ES-I3 (cell line): ENCODE results near the gene DOK5.
"Not testable (repeated sequence)": the region's sequence is repeated elsewhere in the genome, so short reads cannot be mapped to it uniquely, and the experiment has no call there.

Experiments
- H3K36me3 ChIP-seq: 2 replicates; pipeline ENCODE4 v1.6.1; 2013; ENCODE audit warnings: mild to moderate bottlenecking, low read length, control low read depth, moderate library complexity; ENCODE audit not compliant: insufficient read depth
- H3K4me1 ChIP-seq: 2 replicates; pipeline ENCODE4 v1.6.1; 2013; ENCODE audit warnings: mild to moderate bottlenecking, control low read depth, low read length; ENCODE audit not compliant: insufficient read depth
- H3K9ac ChIP-seq: 2 replicates; pipeline ENCODE4 v1.6.1; 2013; ENCODE audit warnings: low read depth, mild to moderate bottlenecking, low read length, moderate library complexity
- H3K9me3 ChIP-seq: 2 replicates; pipeline ENCODE4 v1.6.1; 2013; ENCODE audit warnings: mild to moderate bottlenecking, low read length, moderate library complexity; ENCODE audit not compliant: control insufficient read depth, insufficient read depth

DOK5 gene

GRCh38 chr20:54477191-54477955 is 2.0 kb downstream of the DOK5 start:
- peaks cover 6% of the 10 kb centered on the region for H3K4me1 ChIP-seq
- H3K36me3 ChIP-seq: no peaks in the 10 kb centered on the region
- H3K9me3 ChIP-seq: no peaks in the 10 kb centered on the region
- H3K9ac ChIP-seq: no peak overlapping the region; the same call in 1 of the 2 replicates

- Histone ChIP-seq H3K9ac (no peak overlapping the region), H3K4me1 (peaks cover 6% of the 10 kb centered on the region), H3K36me3 (no peaks in the 10 kb centered on the region), H3K9me3 (no peaks in the 10 kb centered on the region)
Measured at GRCh38 chr20:54479138-54479906, 3.9 kb downstream of the DOK5 start.

GRCh38 chr20:54479937-54480336 is 4.5 kb downstream of the DOK5 start:
- not testable (repeated sequence) for H3K9ac ChIP-seq, H3K9me3 ChIP-seq, H3K36me3 ChIP-seq, H3K4me1 ChIP-seq

- Histone ChIP-seq H3K4me1 (peaks cover 6% of the 10 kb centered on the region), H3K36me3 (no peaks in the 10 kb centered on the region), H3K9me3 (no peaks in the 10 kb centered on the region), H3K9ac (no peak overlapping the region)
Measured at GRCh38 chr20:54481442-54481841, 6.0 kb downstream of the DOK5 start.

GRCh38 chr20:54485631-54486030 is 10.2 kb downstream of the DOK5 start:
- Histone ChIP-seq H3K4me1 (no peaks in the 10 kb centered on the region), H3K9ac (no peak overlapping the region), H3K36me3 (no peaks in the 10 kb centered on the region), H3K9me3 (no peaks in the 10 kb centered on the region)

- Histone ChIP-seq H3K9ac (no peak overlapping the region), H3K4me1 (no peaks in the 10 kb centered on the region), H3K36me3 (no peaks in the 10 kb centered on the region), H3K9me3 (no peaks in the 10 kb centered on the region)
Measured at GRCh38 chr20:54486585-54486984, 11.2 kb downstream of the DOK5 start.

GRCh38 chr20:54488442-54488841 is 13.0 kb downstream of the DOK5 start:
- H3K9ac ChIP-seq: no peak overlapping the region
- no peaks in the 10 kb centered on the region for H3K36me3 ChIP-seq
- no peaks in the 10 kb centered on the region for H3K4me1 ChIP-seq
- no peaks in the 10 kb centered on the region for H3K9me3 ChIP-seq

- H3K9me3 ChIP-seq: no peaks in the 10 kb centered on the region
- no peaks in the 10 kb centered on the region for H3K36me3 ChIP-seq
- no peaks in the 10 kb centered on the region for H3K4me1 ChIP-seq
- no peak overlapping the region for H3K9ac ChIP-seq
Measured at GRCh38 chr20:54491506-54491905, 16.1 kb downstream of the DOK5 start.

- no peaks in the 10 kb centered on the region for H3K36me3 ChIP-seq
- no peak overlapping the region for H3K9ac ChIP-seq
- no peaks in the 10 kb centered on the region for H3K9me3 ChIP-seq
- no peaks in the 10 kb centered on the region for H3K4me1 ChIP-seq
Measured at GRCh38 chr20:54494303-54495006, 19.1 kb downstream of the DOK5 start.

GRCh38 chr20:54497931-54498718 is 22.7 kb downstream of the DOK5 start:
- H3K9ac ChIP-seq: no peak overlapping the region
- H3K36me3 ChIP-seq: no peaks in the 10 kb centered on the region
- H3K9me3 ChIP-seq: no peaks in the 10 kb centered on the region
- no peaks in the 10 kb centered on the region for H3K4me1 ChIP-seq

GRCh38 chr20:54499111-54499510 is 23.7 kb downstream of the DOK5 start:
- no peaks in the 10 kb centered on the region for H3K4me1 ChIP-seq

GRCh38 chr20:54502179-54502578 is 26.8 kb downstream of the DOK5 start:
- H3K36me3 ChIP-seq: no peaks in the 10 kb centered on the region
- no peaks in the 10 kb centered on the region for H3K4me1 ChIP-seq
- no peak overlapping the region for H3K9ac ChIP-seq
- no peaks in the 10 kb centered on the region for H3K9me3 ChIP-seq

More at GRCh38 chr20:54499111-54499510, 23.7 kb downstream of the DOK5 start:
- Histone ChIP-seq H3K9me3 (no peaks in the 10 kb centered on the region), H3K36me3 (no peaks in the 10 kb centered on the region), H3K9ac (no peak overlapping the region)

- Histone ChIP-seq H3K9me3 (no peaks in the 10 kb centered on the region), H3K4me1 (no peaks in the 10 kb centered on the region), H3K9ac (no peak overlapping the region), H3K36me3 (no peaks in the 10 kb centered on the region)
Measured at GRCh38 chr20:54506643-54507042, 31.2 kb downstream of the DOK5 start.

GRCh38 chr20:54510541-54511129 is 35.2 kb downstream of the DOK5 start:
- Histone ChIP-seq H3K9ac (no peak overlapping the region), H3K9me3 (no peaks in the 10 kb centered on the region; the same call in 1 of the 2 replicates), H3K4me1 (peaks cover 6% of the 10 kb centered on the region; the same call in 1 of the 2 replicates), H3K36me3 (no peaks in the 10 kb centered on the region)
